Measurements from ENCODE around the gene SKI.

SKI gene

DNA sequence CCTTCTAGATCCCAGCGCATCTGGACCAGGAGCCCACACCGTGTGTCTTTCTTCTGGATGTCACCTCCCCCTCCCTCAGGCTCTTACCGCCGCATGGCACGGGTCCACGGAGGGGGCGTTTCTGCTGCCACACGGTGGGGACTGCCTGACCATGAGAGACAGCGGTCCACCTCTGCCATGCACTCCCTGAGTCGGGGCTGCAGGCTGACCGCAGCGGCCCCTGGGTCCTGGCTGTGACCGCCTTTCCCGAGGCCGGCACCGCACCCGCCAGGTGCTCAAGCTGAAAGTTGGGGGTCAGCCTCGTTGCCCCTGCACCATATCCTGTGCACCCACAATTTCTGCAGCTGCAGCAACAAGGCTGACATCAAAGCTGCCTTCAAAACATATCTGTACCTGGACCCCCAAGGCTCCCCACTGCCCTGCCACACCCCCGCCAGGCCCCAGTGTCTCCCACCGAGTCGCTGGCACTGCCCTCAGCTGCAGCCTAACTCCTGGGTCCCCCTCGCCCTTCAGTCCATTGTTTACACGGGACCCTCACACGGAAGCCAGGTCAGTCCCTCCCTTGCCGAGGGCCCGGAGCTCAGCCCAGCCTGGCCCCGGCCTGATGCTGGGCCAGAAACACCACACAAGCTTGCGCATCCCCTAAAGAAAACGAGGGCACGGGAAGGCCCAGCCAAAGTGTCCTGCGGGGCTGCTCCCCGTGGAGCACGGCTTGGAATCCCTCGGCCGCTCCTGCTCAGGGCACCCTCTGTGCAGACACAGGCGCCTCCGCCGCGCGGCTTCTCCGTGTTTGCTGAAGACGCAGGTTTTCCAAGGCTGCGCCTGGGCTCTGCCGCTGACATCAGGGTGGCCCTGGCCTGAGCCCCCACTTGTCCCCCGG, 111.3 kb downstream of the SKI start:
- DNase-seq (ENCODE audit: low read depth) = no peak

DNA sequence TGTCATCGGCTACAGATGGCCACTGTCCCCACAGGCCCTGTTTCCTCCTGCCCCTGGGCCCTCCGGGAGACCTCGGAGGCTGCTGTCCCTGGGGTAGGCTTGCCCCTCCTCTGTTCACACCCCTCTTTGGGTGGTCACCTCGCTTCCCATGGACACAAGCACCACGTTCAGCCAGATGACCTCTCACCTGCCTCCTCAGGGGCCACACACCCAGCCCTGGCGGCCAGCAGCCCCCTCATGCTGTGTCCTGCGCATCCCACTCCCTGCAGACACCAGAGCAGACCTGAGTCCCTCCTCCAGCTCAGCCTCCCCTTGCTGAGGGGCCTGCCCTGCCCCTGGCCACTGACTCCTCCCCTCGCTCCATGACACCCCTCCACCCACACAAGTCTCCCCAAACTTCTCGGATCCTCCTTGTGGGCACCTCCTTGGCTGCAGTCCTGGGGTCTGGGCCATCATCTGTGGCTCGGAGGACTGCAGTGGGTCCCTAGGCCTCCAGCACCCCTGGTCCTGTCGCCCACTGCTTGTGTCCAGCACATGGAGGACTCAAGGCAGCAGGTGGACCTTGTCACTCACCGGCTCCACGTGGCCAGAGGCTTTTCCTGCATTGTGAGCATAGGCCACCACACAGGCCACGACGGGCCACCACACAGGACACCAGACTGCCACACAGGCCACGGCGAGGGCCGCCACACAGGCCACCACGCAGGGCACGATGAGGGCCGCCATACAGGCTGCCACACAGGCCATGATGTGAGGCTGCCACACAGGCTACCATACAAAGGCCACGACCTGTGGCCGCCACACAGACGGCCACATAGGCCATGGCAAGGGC, 112.2 kb downstream of the SKI start:
- no peak for DNase-seq (ENCODE audit: low read depth)

DNA sequence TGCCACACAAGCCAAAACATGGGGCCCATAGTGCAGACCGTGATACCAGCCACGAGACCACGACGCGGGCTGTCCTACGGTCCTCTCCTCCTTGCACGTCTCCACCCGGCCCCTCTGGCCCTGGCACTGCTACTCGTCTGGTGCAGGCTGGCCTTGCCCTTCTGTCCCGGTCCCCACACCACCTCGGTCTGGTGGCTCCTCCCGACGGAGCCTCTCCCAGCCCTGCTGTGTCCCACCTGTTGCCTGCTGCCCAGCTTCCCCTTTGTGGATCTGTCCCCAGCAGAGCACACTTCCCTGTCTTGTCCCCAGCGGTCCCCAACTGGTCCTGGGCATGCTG, 112.8 kb downstream of the SKI start:
- no peak for DNase-seq (ENCODE audit: low read depth)

- no peak for DNase-seq (ENCODE audit: low read depth)
Observed at GRCh38 chr1:2341706-2342383, 113.7 kb downstream of the SKI start.

GRCh38 chr1:2342384-2343022, 114.4 kb downstream of the SKI start:
- DNase-seq (ENCODE audit: low read depth) = no peak

DNA sequence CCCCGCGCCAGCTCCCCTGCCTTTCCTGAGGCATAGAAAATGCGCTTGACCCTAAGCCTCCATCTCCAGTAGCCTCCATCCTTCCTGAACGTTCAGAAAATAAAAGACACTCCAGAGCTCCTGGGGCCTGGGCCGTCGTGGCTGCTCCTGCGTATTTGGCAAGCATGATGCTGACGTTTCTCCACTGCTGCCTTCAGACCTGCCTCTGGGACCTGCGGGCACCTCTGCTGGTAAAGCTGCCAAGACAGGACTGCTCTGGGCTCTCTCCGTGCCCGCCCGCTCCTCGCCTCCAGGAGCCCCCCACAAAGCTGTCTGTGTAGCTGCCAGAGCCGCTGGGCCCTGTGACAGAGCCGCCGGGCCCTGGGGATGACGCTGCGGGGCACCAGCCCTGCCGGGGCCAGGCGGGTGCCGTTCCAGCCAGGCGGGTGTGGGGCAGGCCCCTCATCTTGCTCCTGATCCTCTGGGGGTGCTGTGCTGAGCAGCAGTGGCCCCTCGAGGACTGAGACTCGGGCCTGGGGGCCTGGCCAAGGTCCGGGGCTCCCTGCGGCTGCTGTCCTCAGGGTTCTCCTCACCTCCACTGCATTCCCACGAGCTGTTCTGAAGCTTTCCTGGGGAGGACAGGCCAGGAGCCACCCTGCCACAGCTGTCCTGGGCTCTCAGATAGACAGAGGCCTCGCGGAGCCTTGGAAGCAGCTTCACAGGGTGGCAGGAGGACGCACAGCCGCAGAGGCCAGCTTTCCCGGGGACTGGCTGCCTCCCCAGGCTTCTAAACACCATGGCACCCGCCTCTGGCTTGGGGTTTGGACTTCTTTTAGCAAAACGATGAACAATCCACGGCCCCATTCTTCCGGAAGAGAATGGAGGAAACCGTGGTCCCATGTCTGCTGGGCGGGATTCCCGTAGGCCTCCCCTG, 115.2 kb downstream of the SKI start:
- no peak for DNase-seq (ENCODE audit: low read depth)

DNA sequence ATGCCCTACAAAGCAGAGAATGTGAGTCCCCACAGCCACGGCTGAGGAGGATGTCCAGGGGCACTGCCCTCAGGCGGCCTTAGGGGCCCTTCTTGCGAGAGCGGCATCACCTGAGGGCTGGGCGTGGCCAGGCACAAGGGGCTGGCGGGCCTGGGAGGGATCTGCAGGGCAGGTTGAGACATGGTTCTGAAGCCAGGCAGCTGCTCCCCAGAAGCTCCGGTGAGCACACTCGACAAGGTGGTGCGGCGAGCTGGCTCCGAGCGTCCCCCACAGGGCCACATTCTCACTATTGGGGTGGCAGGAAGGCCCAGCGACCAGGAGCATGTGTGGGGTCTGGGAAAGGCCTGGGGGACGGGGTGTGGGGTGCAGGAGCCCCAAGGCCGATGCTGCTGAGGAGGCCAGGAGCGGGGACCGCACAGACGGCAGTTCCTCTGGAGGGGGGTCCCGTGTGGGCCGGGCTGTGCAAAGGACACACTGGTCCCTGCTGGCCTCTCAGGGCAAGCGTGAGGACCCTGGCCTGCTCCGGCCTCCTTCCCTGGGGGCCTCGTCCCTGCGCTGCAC, 116.1 kb downstream of the SKI start:
- DNase-seq (ENCODE audit: low read depth) = no peak

DNA sequence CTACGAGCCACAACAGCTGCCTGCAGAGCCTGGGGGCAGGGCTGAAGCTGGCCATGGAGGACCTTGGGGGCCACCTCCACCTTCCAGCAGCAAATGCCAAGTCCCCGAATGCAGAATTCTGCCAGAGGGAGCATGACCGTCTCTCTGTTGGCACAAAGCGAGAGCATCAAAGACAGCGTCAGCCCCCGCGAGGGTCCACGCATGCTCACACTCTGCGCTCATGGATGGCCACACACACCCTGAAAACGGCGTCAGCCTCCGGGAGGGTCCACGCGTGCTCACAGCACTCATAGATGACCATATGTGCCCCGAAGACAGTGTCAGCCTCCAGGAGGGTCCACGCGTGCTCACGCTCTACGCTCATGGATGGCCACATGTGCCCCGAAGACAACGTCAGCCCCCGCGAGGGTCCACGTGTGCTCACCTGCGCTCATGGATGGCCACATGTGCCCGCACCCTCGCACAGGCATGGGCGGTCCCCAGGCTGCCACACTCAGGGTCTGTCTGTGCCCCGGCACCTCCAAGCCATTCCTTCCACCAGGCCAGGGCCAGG, 116.7 kb downstream of the SKI start:
- DNase-seq (ENCODE audit: low read depth) = no peak

- no peak for DNase-seq (ENCODE audit: low read depth)
Observed at GRCh38 chr1:2345297-2346075, 117.4 kb downstream of the SKI start.

GRCh38 chr1:2346691-2347408, 118.7 kb downstream of the SKI start:
- no peak for DNase-seq (ENCODE audit: low read depth)

GRCh38 chr1:2347409-2347785, 119.3 kb downstream of the SKI start:
- DNase-seq (ENCODE audit: low read depth) = no peak

DNA sequence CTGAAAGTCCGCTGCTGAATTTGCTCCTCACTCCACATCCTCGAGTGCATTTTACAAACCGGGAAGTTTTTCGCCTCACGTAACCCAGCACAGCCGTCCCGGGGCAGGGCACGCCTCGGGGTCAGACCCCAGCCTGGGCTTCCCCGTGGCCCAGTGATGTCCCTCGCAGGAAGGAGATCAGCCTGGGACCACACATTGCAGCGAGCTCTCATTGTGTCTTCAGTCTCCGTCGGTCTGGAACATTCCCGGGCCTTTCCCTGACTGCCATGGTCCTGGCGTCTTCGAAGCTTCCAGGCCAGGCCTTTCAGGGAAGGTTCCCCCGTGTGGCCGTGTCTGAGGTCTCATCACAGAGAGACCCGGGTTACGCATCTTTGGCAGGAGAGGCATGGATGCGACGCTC, 119.8 kb downstream of the SKI start:
- DNase-seq (ENCODE audit: low read depth) = no peak

GRCh38 chr1:2348346-2349325, 120.5 kb downstream of the SKI start:
- DNase-seq (ENCODE audit: low read depth) = no peak

DNA sequence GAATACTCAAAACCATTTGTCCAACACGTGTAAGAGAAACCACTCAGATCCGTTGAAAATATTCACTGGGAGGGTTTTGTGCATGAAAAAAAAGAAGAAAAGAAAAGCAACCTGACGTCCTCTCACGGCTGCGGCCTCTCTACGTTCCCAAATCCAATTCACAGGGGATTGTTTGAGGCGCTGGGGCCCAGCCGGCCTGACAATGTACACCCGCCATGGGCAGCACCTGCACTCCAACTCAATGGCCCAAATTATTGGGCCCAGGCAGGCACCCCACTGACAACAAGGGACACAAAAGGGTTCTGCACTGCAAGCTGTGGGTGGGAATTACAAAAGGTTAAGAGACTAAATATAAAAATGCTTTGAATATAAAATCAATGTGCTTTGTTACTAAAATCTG, 121.7 kb downstream of the SKI start:
- DNase-seq (ENCODE audit: low read depth) = no peak

DNA sequence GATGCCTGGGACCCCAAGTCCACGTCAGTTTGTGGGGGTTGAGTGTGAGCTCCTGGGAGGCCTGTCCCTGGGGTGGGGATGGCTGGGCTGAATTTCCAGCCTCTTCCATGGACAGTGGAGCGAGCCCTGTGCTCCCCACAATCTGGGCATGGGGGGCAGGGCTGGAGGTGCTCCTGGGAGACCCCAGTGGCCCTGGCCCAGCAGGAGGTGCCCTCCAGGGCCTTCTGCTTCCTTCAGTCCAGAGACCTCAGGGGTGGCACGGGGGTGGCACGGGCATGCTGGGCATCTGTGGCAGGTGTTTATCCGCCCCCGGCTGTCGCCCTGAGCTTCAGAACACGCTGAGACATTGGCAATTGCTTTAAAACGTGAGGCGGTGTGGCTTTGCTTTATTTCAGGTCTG, 122.4 kb downstream of the SKI start:
- no peak for DNase-seq (ENCODE audit: low read depth)

DNA sequence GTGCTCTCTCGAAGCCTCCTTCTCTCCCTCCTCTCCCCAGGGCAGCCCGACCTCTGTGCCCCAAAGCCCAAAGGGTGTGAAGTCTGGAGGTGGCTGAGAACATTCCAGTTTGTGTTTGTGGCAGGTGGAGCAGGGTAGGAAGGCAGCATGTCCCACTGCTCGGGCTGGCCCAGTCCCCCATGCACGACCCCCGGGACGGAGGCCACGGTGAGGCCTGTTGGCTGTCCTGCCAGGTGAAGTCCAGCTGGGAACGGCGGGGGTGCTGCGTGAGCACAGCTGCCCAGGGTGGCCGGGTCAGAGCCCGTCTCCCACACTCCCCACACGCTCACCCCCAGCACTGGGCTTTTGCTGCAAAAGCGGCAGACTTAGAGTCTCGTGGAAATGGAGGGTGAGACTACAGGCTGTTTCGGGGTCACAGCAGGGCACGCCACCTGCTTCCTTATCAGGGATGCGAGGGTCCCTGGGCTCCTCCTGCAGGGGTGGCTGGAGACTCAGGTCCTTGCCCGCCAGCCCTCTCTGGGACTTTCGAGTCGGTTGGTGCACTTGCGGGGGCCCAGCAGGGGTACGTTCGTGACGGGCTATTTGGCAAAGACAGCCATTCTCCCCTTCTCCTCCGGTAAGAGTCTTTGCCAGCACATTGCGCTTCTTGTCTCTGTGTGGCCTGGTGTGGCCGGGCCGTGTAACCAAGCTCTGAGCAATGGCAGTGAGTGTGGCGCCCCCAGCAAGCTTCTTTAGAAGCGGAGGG, 123.0 kb downstream of the SKI start:
- DNase-seq (ENCODE audit: low read depth) = no peak

- DNase-seq (ENCODE audit: low read depth) = no peak
Observed at GRCh38 chr1:2351723-2352122, 123.6 kb downstream of the SKI start.

Data from T follicular helper cell (primary cell).